Heart left ventricle (tissue), 16 donors: Measurements from ENCODE around the gene ALOX12. TPM values are rescaled to one million over a fixed set of nuclear protein-coding genes. Genes with fewer than 3 reads are reported as not detected.
"Not testable (repeated sequence)": the region's sequence is repeated elsewhere in the genome, so short reads cannot be mapped to it uniquely, and the experiment has no call there.

Experiments
- ATAC-seq, 4 donors: fragments of 200-7000 bp; cut with Tn5 transposase; one replicate each; pipeline ENCODE4 v1.9.1; 2020 to 2022; ENCODE audit warnings: moderate library complexity in 4 of 4, mild to moderate bottlenecking in 3 of 4, moderate number of reproducible peaks in 1 of 4
- DNase-seq, 5 donors: peaks; one replicate each; pipeline ENCODE4 v3.0.0-alpha.2; 2020
- H3K27ac ChIP-seq, 12 donors: fragments of 200-600 bp; sonication (generic) in 4 of 12; one replicate each; pipeline versions ENCODE4 v1.5.0 to v1.8.0; 2016 to 2022; ENCODE audit warnings: mild to moderate bottlenecking in 2 of 12
- H3K27me3 ChIP-seq, 9 donors: fragments of 200-600 bp; sonication (generic) in 2 of 9; one replicate each; pipeline versions ENCODE4 v1.5.1 to v1.8.0; 2016 to 2022; ENCODE audit warnings: mild to moderate bottlenecking in 3 of 9
- H3K36me3 ChIP-seq, 9 donors: fragments of 200-600 bp; sonication (generic) in 2 of 9; one replicate each; pipeline versions ENCODE4 v1.5.0 to v1.8.0; 2018 to 2022; ENCODE audit warnings: mild to moderate bottlenecking in 2 of 9
- H3K4me1 ChIP-seq, 12 donors: fragments of 200-600 bp; sonication (generic) in 4 of 12; one replicate each; pipeline versions ENCODE4 v1.5.0 to v1.8.0; 2016 to 2022; ENCODE audit warnings: mild to moderate bottlenecking in 3 of 12
- H3K4me3 ChIP-seq, 12 donors: fragments of 200-600 bp; sonication (generic) in 4 of 12; one replicate each; pipeline versions ENCODE4 v1.5.0 to v1.8.0; 2017 to 2022; ENCODE audit warnings: mild to moderate bottlenecking in 9 of 12, moderate library complexity in 4 of 12
- H3K9me3 ChIP-seq, 12 donors: fragments of 200-600 bp; sonication (generic) in 4 of 12; one replicate each; pipeline versions ENCODE4 v1.5.0 to v1.8.0; 2016 to 2022; ENCODE audit warnings: mild to moderate bottlenecking in 1 of 12
- POLR2A ChIP-seq, 2 donors: fragments of 450-650 bp; IDR thresholded peaks; one replicate each; pipeline ENCODE4 v1.6.1; 2017; ENCODE audit warnings: antibody characterized with exemption in 2 of 2, mild to moderate bottlenecking in 2 of 2, moderate library complexity in 2 of 2
- WGBS, 4 donors: extraction: QIAGEN DNeasy Blood & Tissue Kit in 2 of 4; methylation state at CpG; one replicate each; pipeline versions ENCODE4 v1.1.5 to v1.1.7; 2013 to 2018; 5-methylcytosine and 5-hydroxymethylcytosine counted together
- intact Hi-C, 10 donors: fragments of 100-400 bp; cut with DNase I; formaldehyde crosslinking; loops; one replicate each; pipeline versions ENCODE4 v1.11.1 to v1.14.2; 2022
- microRNA counts, 2 donors: library from miRNA; unstranded; fragments of <30 nt; microRNA quantifications; one replicate each; lab custom pipeline; 2016
- polyA plus RNA-seq, 2 donors: library from polyadenylated mRNA; stranded (reverse); fragments of 200-250 nt; gene quantifications; one replicate each; pipeline ENCODE4 v1.2.3, GENCODE V29; 2013
- total RNA-seq, 9 donors: library from RNA; depleted of rRNA in 2 of 9; stranded (reverse); fragments of >200 nt in 2 of 9; fragmentation: NEBNext Ultra II Directional in 3 of 9; extraction: Animal tissue kit (Norgen Biotek cat#: 25700) in 3 of 9; gene quantifications; one replicate each; pipeline versions ENCODE4 v1.1.0 to v1.2.4, GENCODE V29; 2016 to 2023
- TF ChIP-seq, protein P1 (sequence below), 12 donors: fragments of 200-600 bp; sonication (generic) in 4 of 12; IDR thresholded peaks; one replicate each; pipeline versions ENCODE4 v1.5.0 to v1.8.0; 2018 to 2022; ENCODE audit warnings: antibody characterized with exemption in 12 of 12, mild to moderate bottlenecking in 5 of 12
- donor health status: ischemic (EF 13 %, LVEDD 7.1; RV severe dilation, severe dysfunction).
- donor health status: healthy with polysubstance abuse.
- donor health status: DM: no; HTN: yes; CAD: no.
- donor health status: DM: no; HTN: no; CAD: no.
- donor health status: ischemic (EF 25% LVEDD 6.9; RV normal size, moderate dysfunction).
- donor health status: ischemic (EF 25% LVEDD 5.7; RV mildly dilated, moderate dysfunction).
- donor health status: healthy.
- donor health status: DM: yes; HTN: yes; CAD: no.
- donor health status: ischemic (EF 35%, LVEDD 5.7; RV mildly dilated, moderate dysfunction).
- donor health status: nonischemic (EF 11% LVEDD 7.7; RV severe dilation, severe dysfunction).
- donor health status: DM: yes; HTN: yes; CAD: no.
- donor health status: PGD.
- donor health status: ischemic (EF 29% LVEDD 5.4; RV normal size, mild dysfunction).
- donor health status: nonischemic (EF 23%, LVEDD 6.1; RV moderate dilation, normal function).

ALOX12 gene
- total and polyA plus RNA-seq, 11 donors = 0.44 TPM; not detected in 10

DNA sequence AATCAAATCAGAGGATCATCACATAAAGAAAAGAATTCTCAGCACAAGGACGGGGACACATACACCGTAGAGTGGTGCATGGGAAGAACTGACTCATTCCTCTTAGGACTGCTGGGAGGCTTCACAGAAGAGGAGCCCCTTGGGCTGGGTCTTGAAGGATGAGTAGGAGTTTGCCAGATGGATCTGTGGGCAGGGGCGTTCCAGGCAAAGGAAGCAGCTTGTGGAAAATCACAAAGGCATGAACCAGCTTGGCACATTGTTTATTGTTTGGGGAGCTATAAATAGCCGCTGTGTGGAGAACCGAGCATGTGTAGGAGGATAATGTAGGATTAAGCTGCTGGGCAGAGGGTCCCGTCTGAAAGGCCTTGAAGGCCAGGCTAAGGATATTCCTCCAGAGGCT is 53.1 kb downstream of the ALOX12 start:
- Histone ChIP-seq H3K27me3 (peaks cover 0 to 22% (median 9%) of the 10 kb centered on the region in 9 donors), H3K36me3 (no peaks in the 10 kb centered on the region), H3K4me1 (peaks cover 0 to 19% (median 13%) of the 10 kb centered on the region in 12 donors), H3K9me3 (no peaks in the 10 kb centered on the region), H3K27ac (no peak overlapping the region), H3K4me3 (no peak overlapping the region)
- 69 to 76% (median 74%) methylated on average over 6 of the region's 6 CpGs for WGBS, 4 donors
- ATAC-seq (no peak), DNase-seq (no peak)
- intact Hi-C loops = loop anchor here in 4 of 10 donors (2.0 to 10.0 kb wide), 4 partner anchors 88 to 253 kb away; partner anchors contain the start of gene YBX2 (in 1 of the 4)
- TF ChIP-seq, protein P1, sequence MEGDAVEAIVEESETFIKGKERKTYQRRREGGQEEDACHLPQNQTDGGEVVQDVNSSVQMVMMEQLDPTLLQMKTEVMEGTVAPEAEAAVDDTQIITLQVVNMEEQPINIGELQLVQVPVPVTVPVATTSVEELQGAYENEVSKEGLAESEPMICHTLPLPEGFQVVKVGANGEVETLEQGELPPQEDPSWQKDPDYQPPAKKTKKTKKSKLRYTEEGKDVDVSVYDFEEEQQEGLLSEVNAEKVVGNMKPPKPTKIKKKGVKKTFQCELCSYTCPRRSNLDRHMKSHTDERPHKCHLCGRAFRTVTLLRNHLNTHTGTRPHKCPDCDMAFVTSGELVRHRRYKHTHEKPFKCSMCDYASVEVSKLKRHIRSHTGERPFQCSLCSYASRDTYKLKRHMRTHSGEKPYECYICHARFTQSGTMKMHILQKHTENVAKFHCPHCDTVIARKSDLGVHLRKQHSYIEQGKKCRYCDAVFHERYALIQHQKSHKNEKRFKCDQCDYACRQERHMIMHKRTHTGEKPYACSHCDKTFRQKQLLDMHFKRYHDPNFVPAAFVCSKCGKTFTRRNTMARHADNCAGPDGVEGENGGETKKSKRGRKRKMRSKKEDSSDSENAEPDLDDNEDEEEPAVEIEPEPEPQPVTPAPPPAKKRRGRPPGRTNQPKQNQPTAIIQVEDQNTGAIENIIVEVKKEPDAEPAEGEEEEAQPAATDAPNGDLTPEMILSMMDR (IDR thresholded peaks at IDR 0.05) = no peak
- TF ChIP-seq POLR2A (IDR thresholded peaks at IDR 0.05) = no peak

DNA sequence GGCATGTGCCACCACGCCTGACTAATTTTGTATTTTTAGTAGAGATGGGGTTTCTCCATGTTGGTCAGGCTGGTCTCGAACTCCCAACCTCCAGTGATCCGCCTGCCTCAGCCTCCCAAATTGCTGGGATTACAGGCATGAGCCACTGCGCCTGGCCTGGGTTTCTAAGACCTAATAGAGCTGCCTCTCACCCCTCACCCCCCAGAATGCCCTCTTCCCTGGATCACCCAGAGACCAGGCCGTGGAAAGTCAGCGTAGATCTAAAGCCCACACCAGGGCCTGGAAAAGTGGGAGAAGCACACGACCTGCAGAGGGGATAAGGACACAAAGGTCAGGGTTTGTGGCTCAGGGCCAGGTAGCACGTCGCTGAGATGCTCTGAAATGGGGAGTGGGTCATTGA is 54.7 kb downstream of the ALOX12 start:
- not testable (repeated sequence) for ATAC-seq, H3K4me3 ChIP-seq, H3K27ac ChIP-seq, DNase-seq, H3K9me3 ChIP-seq, H3K36me3 ChIP-seq
- Histone ChIP-seq H3K4me1 (peaks cover 0 to 17% (median 11%) of the 10 kb centered on the region in 12 donors), H3K27me3 (peaks cover 0 to 17% (median 0%) of the 10 kb centered on the region in 9 donors)
- WGBS, 4 donors = 81 to 84% (median 83%) methylated on average over 9 of the region's 9 CpGs
- intact Hi-C loops = loop anchor here in 5 of 10 donors (2.0 to 5.0 kb wide), 3 partner anchors 126 to 297 kb away; partner anchors contain the start of gene ASGR1 (in 2 of the 5)

DNA sequence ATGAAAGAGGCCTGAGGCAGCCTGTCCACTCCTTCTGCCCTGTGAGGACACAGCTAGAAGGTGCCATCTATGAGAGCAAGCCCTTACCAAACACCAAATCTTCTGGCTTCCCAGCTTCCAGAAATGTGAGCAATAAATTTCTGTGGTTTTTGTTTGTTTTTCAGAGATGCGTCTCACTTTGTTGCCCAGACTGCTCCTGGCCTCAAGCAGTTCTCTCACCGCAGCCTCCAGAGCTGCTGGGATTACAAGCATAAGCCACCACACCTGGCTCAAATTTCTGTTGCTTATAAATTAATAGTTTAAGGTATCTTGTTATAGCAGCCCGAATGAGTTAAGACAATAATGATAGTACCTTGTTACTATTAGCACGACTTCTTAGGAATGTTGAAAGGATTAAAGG is 60.5 kb downstream of the ALOX12 start:
- H3K9me3 ChIP-seq = no peaks in the 10 kb centered on the region
- H3K4me3 ChIP-seq = no peak overlapping the region
- H3K36me3 ChIP-seq = no peaks in the 10 kb centered on the region
- H3K27ac ChIP-seq = no peak overlapping the region
- no peak for TF ChIP-seq POLR2A (IDR thresholded peaks at IDR 0.05)
- TF ChIP-seq, protein P1 (IDR thresholded peaks at IDR 0.05) = no peak
- 93 to 97% (median 95%) methylated on average over 4 of the region's 4 CpGs for WGBS, 4 donors
- intact Hi-C loops = no loop called here
- no peak for DNase-seq
- H3K27me3 ChIP-seq = peaks cover 0 to 7% (median 0%) of the 10 kb centered on the region in 9 donors
- H3K4me1 ChIP-seq = no peaks in the 10 kb centered on the region
- ATAC-seq = no peak

DNA sequence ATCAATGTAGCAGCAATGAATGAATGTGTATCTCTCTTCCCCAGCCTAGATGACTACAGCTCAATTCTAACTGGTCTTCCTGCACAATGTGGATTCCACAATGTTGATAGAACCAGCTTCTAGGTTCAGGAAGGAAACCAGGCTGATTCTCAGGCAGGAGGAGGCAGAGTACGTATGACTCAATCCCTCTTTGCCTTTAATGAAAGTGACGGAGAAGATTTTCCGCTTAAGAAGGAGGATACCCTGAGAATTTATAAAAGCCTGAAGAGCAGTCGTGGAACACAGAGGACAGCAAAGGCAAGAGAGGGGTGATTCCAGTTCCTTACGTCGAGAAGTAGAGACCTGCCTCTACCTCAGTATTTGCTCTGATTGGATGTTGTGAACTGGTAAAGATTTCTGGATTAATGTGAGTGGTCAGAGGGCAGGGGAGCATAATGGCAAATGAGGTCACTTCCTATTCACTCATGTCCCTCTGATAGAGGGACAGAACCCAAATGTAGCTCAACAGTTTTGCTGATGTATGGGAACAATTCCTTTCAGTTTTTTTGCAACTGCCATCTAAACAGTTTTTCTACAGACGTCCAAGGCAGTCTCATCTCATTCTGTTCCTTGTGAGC is 63.1 kb downstream of the ALOX12 start:
- Histone ChIP-seq H3K4me1 (no peaks in the 10 kb centered on the region), H3K27me3 (peaks cover 0 to 13% (median 0%) of the 10 kb centered on the region in 9 donors), H3K27ac (no peak overlapping the region), H3K4me3 (no peak overlapping the region), H3K9me3 (no peaks in the 10 kb centered on the region), H3K36me3 (no peaks in the 10 kb centered on the region)
- intact Hi-C loops = no loop called here
- DNase-seq (no peak), ATAC-seq (no peak)
- TF ChIP-seq POLR2A (IDR thresholded peaks at IDR 0.05) = no peak
- TF ChIP-seq, protein P1 (IDR thresholded peaks at IDR 0.05) = no peak
- 47 to 65% (median 53%) methylated on average over 7 of the region's 7 CpGs for WGBS, 4 donors

MicroRNA genes within 50 kb of the gene (microRNA counts, 767-probe panel; counts per million panel counts)
- microRNA hsa-miR-195-5p (lab: Ali Mortazavi, UCI) (3,315 to 3,731 counts per million in 2 donors), microRNA hsa-miR-497-5p (lab: Ali Mortazavi, UCI) (2,698 to 2,747 counts per million in 2 donors)

Other genes with a start within 250 kb of the ALOX12 start
- 10 to 100 TPM in 8 of 9 donors, 1 to 10 TPM in 1; 9.5 to 77.8 (median 24.9) TPM for gene XAF1, start 240.0 kb upstream of the ALOX12 start, total RNA-seq
- gene XAF1, start 240.0 kb upstream of the ALOX12 start, polyA plus RNA-seq = 10 to 100 TPM; 12.1 to 38.3 TPM
- gene FBXO39, start 219.8 kb upstream of the ALOX12 start, total RNA-seq = under 1 TPM in 2 of 9 donors, not detected in 7; 0.19 to 0.20 TPM
- under 1 TPM; 0.14 to 0.19 TPM for gene FBXO39, start 219.8 kb upstream of the ALOX12 start, polyA plus RNA-seq
- gene TEKT1, start 164.3 kb upstream of the ALOX12 start, total RNA-seq = not detected
- gene TEKT1, start 164.3 kb upstream of the ALOX12 start, polyA plus RNA-seq = not detected
- 100 to 1,000 TPM; 149 to 255 (median 171) TPM for gene RNASEK, start 16.6 kb downstream of the ALOX12 start, total RNA-seq
- gene RNASEK, start 16.6 kb downstream of the ALOX12 start, polyA plus RNA-seq = 100 to 1,000 TPM; 290 to 387 TPM
- 10 to 100 TPM in 6 of 9 donors, 1 to 10 TPM in 3; 9.0 to 32.8 (median 14.9) TPM for gene BCL6B, start 27.0 kb downstream of the ALOX12 start, total RNA-seq
- 10 to 100 TPM in 1 of 2 donors, 1 to 10 TPM in 1; 5.9 to 10.3 TPM for gene BCL6B, start 27.0 kb downstream of the ALOX12 start, polyA plus RNA-seq
- 1 to 10 TPM in 8 of 9 donors, under 1 TPM in 1; 0.83 to 2.1 (median 1.1) TPM for gene SLC16A13, start 40.0 kb downstream of the ALOX12 start, total RNA-seq
- gene SLC16A13, start 40.0 kb downstream of the ALOX12 start, polyA plus RNA-seq = under 1 TPM; 0.87 to 0.95 TPM
- gene SLC16A11, start 48.0 kb downstream of the ALOX12 start, total RNA-seq = under 1 TPM in 8 of 9 donors, not detected in 1; 0.19 to 1.00 (median 0.79) TPM
- gene SLC16A11, start 48.0 kb downstream of the ALOX12 start, polyA plus RNA-seq = 1 to 10 TPM in 1 of 2 donors, under 1 TPM in 1; 0.68 to 1.4 TPM
- gene CLEC10A, start 84.2 kb downstream of the ALOX12 start, total RNA-seq = 10 to 100 TPM in 2 of 9 donors, 1 to 10 TPM in 7; 1.5 to 30.1 (median 3.5) TPM
- gene CLEC10A, start 84.2 kb downstream of the ALOX12 start, polyA plus RNA-seq = 1 to 10 TPM; 1.8 to 2.7 TPM
- gene ASGR2, start 118.8 kb downstream of the ALOX12 start, total RNA-seq = 1 to 10 TPM in 1 of 9 donors, under 1 TPM in 2, not detected in 6; 0.29 to 2.1 (median 0.39) TPM
- gene ASGR2, start 118.8 kb downstream of the ALOX12 start, polyA plus RNA-seq = under 1 TPM in 1 of 2 donors, not detected in 1; 0.28 TPM
- gene ASGR1, start 183.3 kb downstream of the ALOX12 start, total RNA-seq = 1 to 10 TPM in 3 of 9 donors, under 1 TPM in 3, not detected in 3; 0.23 to 3.5 (median 0.72) TPM
- gene ASGR1, start 183.3 kb downstream of the ALOX12 start, polyA plus RNA-seq = under 1 TPM; 0.19 to 0.64 TPM
- 10 to 100 TPM; 12.0 to 24.3 (median 16.6) TPM for gene DLG4, start 223.8 kb downstream of the ALOX12 start, total RNA-seq
- gene DLG4, start 223.8 kb downstream of the ALOX12 start, polyA plus RNA-seq = 10 to 100 TPM in 1 of 2 donors, 1 to 10 TPM in 1; 5.3 to 15.5 TPM
- gene ACADVL, start 223.9 kb downstream of the ALOX12 start, total RNA-seq = 1,000 to 10,000 TPM in 7 of 9 donors, 100 to 1,000 TPM in 2; 874 to 2,110 (median 1,385) TPM
- gene ACADVL, start 223.9 kb downstream of the ALOX12 start, polyA plus RNA-seq = 1,000 to 10,000 TPM in 1 of 2 donors, 100 to 1,000 TPM in 1; 601 to 2,758 TPM
- 10 to 100 TPM; 14.0 to 28.6 (median 17.8) TPM for gene DVL2, start 238.5 kb downstream of the ALOX12 start, total RNA-seq
- gene DVL2, start 238.5 kb downstream of the ALOX12 start, polyA plus RNA-seq = 10 to 100 TPM; 13.0 to 15.6 TPM
- gene PHF23, start 243.4 kb downstream of the ALOX12 start, total RNA-seq = 10 to 100 TPM; 19.1 to 36.7 (median 23.0) TPM
- 10 to 100 TPM; 13.7 to 31.8 TPM for gene PHF23, start 243.4 kb downstream of the ALOX12 start, polyA plus RNA-seq
- 100 to 1,000 TPM; 293 to 591 (median 491) TPM for gene GABARAP, start 246.4 kb downstream of the ALOX12 start, total RNA-seq
- gene GABARAP, start 246.4 kb downstream of the ALOX12 start, polyA plus RNA-seq = 100 to 1,000 TPM; 580 to 674 TPM